K562 (cell line): ENCODE data around the gene CPVL. TPM values are rescaled to one million over a fixed set of nuclear protein-coding genes. Genes with fewer than 3 reads are reported as not detected.

Source experiments
- ATAC-seq: fragments of 200-7000 bp; cut with Tn5 transposase; 3 replicates; pipeline ENCODE4 v1.9.1; 2020; ENCODE audit warnings: moderate library complexity
- BruUV-seq: library from RNA; stranded (reverse); fragments of 400-500 nt; replicated peaks from 2 replicates; lab custom pipeline; 2021; lab: Mats Ljungman, UMichigan
- CTCF ChIA-PET: fragments of 300-600 bp; formaldehyde crosslinking; extraction: SDS; loops from one replicate; lab custom pipeline; 2021; ENCODE audit warnings: low intra/inter-chr PET ratio; lab: Yijun Ruan, JAX
- POLR2A ChIA-PET: fragments of 300-600, 350-650 bp; sonication (Branson Sonifier 250); formaldehyde crosslinking; extraction: SDS; loops from one replicate; lab custom pipeline; 2021; ENCODE audit warnings: antibody characterized with exemption, inconsistent platforms; lab: Yijun Ruan, JAX
- DNase-seq, 4 experiments: peaks; one replicate each; pipeline versions ENCODE4 v3.0.0 to v3.0.0-alpha.2; 2011 to 2018; ENCODE audit warnings: low spot score in 3 of 4, mixed read lengths in 3 of 4; ENCODE audit errors: extremely low read depth in 1 of 4
- FAIRE-seq: peaks from 2 replicates; lab custom pipeline; 2011; peaks lifted over from hg19 to GRCh38; lab: Jason Lieb, UNC
- H2AFZ ChIP-seq: 2 replicates; pipeline ENCODE4 v1.6.0; 2011; ENCODE audit warnings: low read depth, low read length, control low read depth, inconsistent platforms
- H3K27ac ChIP-seq: fragments of 200-600 bp; 3 replicates; pipeline ENCODE4 v1.8.0; 2011; ENCODE audit warnings: low read depth, mild to moderate bottlenecking, control low read depth, inconsistent platforms, low read length, moderate library complexity, mixed read lengths; ENCODE audit errors: extremely low read depth
- H3K27me3 ChIP-seq, 2 experiments: fragments of 300-600 bp in 1 of 2; 2 replicates in 1 of 2; 3 replicates in 1 of 2; pipeline versions ENCODE4 v1.6.0 to v1.8.0; 2011; ENCODE audit warnings: inconsistent platforms in 2 of 2, low read length in 2 of 2, mild to moderate bottlenecking in 1 of 2, mixed read lengths in 1 of 2, moderate library complexity in 1 of 2; ENCODE audit not compliant: control insufficient read depth in 2 of 2, insufficient read depth in 2 of 2
- H3K36me3 ChIP-seq: fragments of 300-600 bp; 3 replicates; pipeline ENCODE4 v1.8.0; 2011; ENCODE audit warnings: mild to moderate bottlenecking, low read length, inconsistent platforms; ENCODE audit not compliant: control insufficient read depth, insufficient read depth
- H3K4me1 ChIP-seq, 2 experiments: fragments of 200-600 bp in 1 of 2; replicated peaks in 1 of 2; 2 replicates in 1 of 2; 3 replicates in 1 of 2; pipeline versions ENCODE4 v1.5.1 to v1.8.0; 2011; ENCODE audit warnings: inconsistent platforms in 2 of 2, low read length in 2 of 2, mild to moderate bottlenecking in 1 of 2, mixed read lengths in 1 of 2, moderate library complexity in 1 of 2; ENCODE audit not compliant: control insufficient read depth in 2 of 2, insufficient read depth in 2 of 2
- H3K4me2 ChIP-seq: 2 replicates; pipeline ENCODE4 v1.6.1; 2011; ENCODE audit warnings: low read length, control low read depth, inconsistent platforms, mixed read lengths; ENCODE audit not compliant: insufficient read depth
- H3K4me3 ChIP-seq: fragments of 200-600 bp; sonication (generic), shearing (Covaris generic); 2 replicates; pipeline ENCODE4 v1.5.1; 2016; ENCODE audit warnings: control low read depth, inconsistent platforms
- H3K79me2 ChIP-seq: fragments of 200-600 bp; 3 replicates; pipeline ENCODE4 v1.8.0; 2011; ENCODE audit warnings: low read length, inconsistent platforms; ENCODE audit not compliant: control insufficient read depth, insufficient read depth
- H3K9ac ChIP-seq, 2 experiments: 2 replicates each; pipeline versions ENCODE4 v1.6.0 to v1.6.1; 2011; ENCODE audit warnings: low read depth in 2 of 2, low read length in 2 of 2, control low read depth in 1 of 2, inconsistent platforms in 1 of 2, mild to moderate bottlenecking in 1 of 2, mixed read lengths in 1 of 2; ENCODE audit not compliant: insufficient read depth in 1 of 2
- H3K9me1 ChIP-seq: one replicate; pipeline ENCODE4 v1.6.0; 2011; ENCODE audit warnings: inconsistent platforms, mild to moderate bottlenecking, low read length, moderate library complexity; ENCODE audit not compliant: control insufficient read depth, insufficient read depth
- H3K9me3 ChIP-seq: replicated peaks from 2 replicates; pipeline ENCODE4 v1.5.1; 2011; ENCODE audit warnings: low read depth, low read length, inconsistent platforms; ENCODE audit not compliant: control insufficient read depth, insufficient read depth
- H4K20me1 ChIP-seq: replicated peaks from 2 replicates; pipeline ENCODE4 v1.6.1; 2011; ENCODE audit warnings: low read length, inconsistent platforms, mixed read lengths; ENCODE audit not compliant: control insufficient read depth, insufficient read depth
- CREM ChIP-seq: IDR thresholded peaks from 2 replicates; pipeline ENCODE4 v1.6.1; 2014; ENCODE audit warnings: antibody characterized with exemption, low read depth
- HDAC6 ChIP-seq: IDR thresholded peaks from 2 replicates; pipeline ENCODE4 v1.6.1; 2012; ENCODE audit warnings: low read depth, mild to moderate bottlenecking, control low read depth, inconsistent platforms, low read length, moderate library complexity
- MAFK ChIP-seq: IDR thresholded peaks from 2 replicates; pipeline ENCODE4 v1.6.1; 2011; ENCODE audit warnings: low read length, improper control_type of control experiment
- MTA2 ChIP-seq: fragments of 450-650 bp; IDR thresholded peaks from 2 replicates; pipeline ENCODE4 v1.6.1; 2016; ENCODE audit warnings: low read depth
- MTF1 ChIP-seq: fragments of 250-450 bp; sonication (Bioruptor Pico); IDR thresholded peaks from 2 replicates; pipeline ENCODE4 v1.9.0; 2021; ENCODE audit warnings: moderate library complexity, mild to moderate bottlenecking, inconsistent platforms, borderline replicate concordance
- PHF8 ChIP-seq: fragments of 200-600 bp; sonication (generic); IDR thresholded peaks from 2 replicates; pipeline ENCODE4 v1.6.1; 2012; ENCODE audit warnings: mixed run types, mild to moderate bottlenecking, inconsistent platforms, low read length, moderate library complexity, borderline replicate concordance
- PPARD ChIP-seq: fragments of 250-450 bp; sonication (Bioruptor Pico); IDR thresholded peaks from 2 replicates; pipeline ENCODE4 v1.8.0; 2022; ENCODE audit warnings: inconsistent platforms, mild to moderate bottlenecking, moderate library complexity
- PRMT5 ChIP-seq: sonication (generic); formaldehyde crosslinking; IDR thresholded peaks from 2 replicates; pipeline ENCODE4 v1.5.0; 2020; ENCODE audit warnings: missing genetic modification reagents
- RFX1 ChIP-seq: fragments of 450-650 bp; IDR thresholded peaks from 2 replicates; pipeline ENCODE4 v1.6.1; 2016; ENCODE audit warnings: mild to moderate bottlenecking, moderate library complexity
- SAP30 ChIP-seq: fragments of 200-600 bp; sonication (generic); IDR thresholded peaks from 2 replicates; pipeline ENCODE4 v1.6.1; 2012; ENCODE audit warnings: borderline replicate concordance, low read depth, mild to moderate bottlenecking, moderate library complexity, low read length, control low read depth, inconsistent platforms; ENCODE audit not compliant: insufficient read depth, poor library complexity, severe bottlenecking
- SMARCA5 ChIP-seq: fragments of 450-650 bp; IDR thresholded peaks from 2 replicates; pipeline ENCODE4 v1.6.1; 2016
- SREBF2 ChIP-seq: sonication (generic); formaldehyde crosslinking; IDR thresholded peaks from 2 replicates; pipeline ENCODE4 v1.4.0; 2020; ENCODE audit warnings: mild to moderate bottlenecking, missing genetic modification reagents
- ZFP1 ChIP-seq: fragments of 450-650 bp; formaldehyde crosslinking; IDR thresholded peaks from 2 replicates; pipeline ENCODE4 v1.4.0; 2020; ENCODE audit warnings: mild to moderate bottlenecking, mixed read lengths
- ZNF12 ChIP-seq: sonication (generic); formaldehyde crosslinking; IDR thresholded peaks from 2 replicates; pipeline ENCODE4 v1.4.0; 2020; ENCODE audit warnings: mild to moderate bottlenecking, missing genetic modification reagents
- ZNF217 ChIP-seq: sonication (generic); formaldehyde crosslinking; IDR thresholded peaks from 2 replicates; pipeline ENCODE4 v1.8.0; 2022; ENCODE audit warnings: mild to moderate bottlenecking, missing genetic modification reagents
- ZNF316 ChIP-seq: fragments of 450-650 bp; IDR thresholded peaks from 2 replicates; pipeline ENCODE4 v1.6.1; 2016
- ZNF507 ChIP-seq: conservative IDR thresholded peaks from 2 replicates; pipeline ENCODE4 v1.6.1; 2017; ENCODE audit warnings: missing genetic modification characterization, missing compliant biosample characterization
- ZZZ3 ChIP-seq: fragments of 450-650 bp; IDR thresholded peaks from 2 replicates; pipeline ENCODE4 v1.6.1; 2016; ENCODE audit warnings: antibody characterized with exemption, mild to moderate bottlenecking, moderate library complexity
- WGBS: fragments of 100-300 bp; shearing (Covaris generic); methylation state at CpG from one replicate; pipeline ENCODE4 v1.1.6; 2016; ENCODE audit warnings: low coverage, mixed read lengths; ENCODE audit not compliant: insufficient coverage; ENCODE audit errors: missing lambda C conversion rate; 5-methylcytosine and 5-hydroxymethylcytosine counted together
- in situ Hi-C: fragments of 300-500 bp; cut with MboI; formaldehyde crosslinking; loops from 4 replicates; pipeline ENCODE4 v1.15.0; 2018; ENCODE audit warnings: inconsistent platforms, mixed read lengths
- intact Hi-C: fragments of 100-400 bp; cut with micrococcal nuclease; formaldehyde crosslinking; loops from 2 replicates; pipeline ENCODE4 v1.14.2; 2022
- polyA plus RNA-seq, 8 experiments: library from polyadenylated mRNA; depleted of rRNA in 4 of 8; stranded (reverse) in 5 of 8; unstranded in 3 of 8; fragments of >200 nt; fragmentation: Nextera tagmentation in 2 of 8; fragmentation: Illumina TruSeq in 1 of 8; extraction: Ambion mirVana in 2 of 8; extraction: Trizol in 1 of 8; gene quantifications; 2 replicates each; pipeline versions ENCODE4 v1.2.1 to v1.2.3, GENCODE V29; 2011 to 2014; ENCODE audit warnings: inconsistent platforms in 1 of 8, missing spikeins in 1 of 8
- total RNA-seq, 7 experiments: library from RNA; depleted of rRNA in 6 of 7; stranded (reverse); fragments of >200 nt in 6 of 7; fragmentation: Illumina TruSeq in 2 of 7; extraction: Trizol in 2 of 7; gene quantifications; 2 replicates each; pipeline versions ENCODE4 v1.2.1 to v1.2.3, GENCODE V29; 2011 to 2021; ENCODE audit warnings: low replicate concordance in 1 of 7
- TF ChIP-seq, protein P1 (sequence below): fragments of 250-450 bp; sonication (Bioruptor Pico); IDR thresholded peaks from 2 replicates; pipeline ENCODE4 v1.8.0; 2022; ENCODE audit warnings: moderate library complexity, mild to moderate bottlenecking, inconsistent platforms
- TF ChIP-seq, protein P2 (sequence below): sonication (generic); formaldehyde crosslinking; IDR thresholded peaks from 2 replicates; pipeline ENCODE4 v1.8.0; 2022; ENCODE audit warnings: mild to moderate bottlenecking, missing genetic modification reagents
- TF ChIP-seq, protein P3 (sequence below), 3 experiments: IDR thresholded peaks in 2 of 3; conservative IDR thresholded peaks in 1 of 3; 2 replicates each; pipeline ENCODE4 v1.5.1; 2011 to 2012; ENCODE audit warnings: low read length in 3 of 3, mild to moderate bottlenecking in 3 of 3, control low read depth in 2 of 3, improper control_type of control experiment in 1 of 3, inconsistent platforms in 1 of 3, low read depth in 1 of 3, mixed read lengths in 1 of 3, moderate library complexity in 1 of 3; ENCODE audit not compliant: insufficient read depth in 2 of 3

The CPVL gene
- total and polyA plus RNA-seq, 9 of the 15 experiments (the other 6 are each of a cell fraction or from before 2014, with no cell fraction given): 0.89 to 2.4 (median 1.5) TPM

DNA sequence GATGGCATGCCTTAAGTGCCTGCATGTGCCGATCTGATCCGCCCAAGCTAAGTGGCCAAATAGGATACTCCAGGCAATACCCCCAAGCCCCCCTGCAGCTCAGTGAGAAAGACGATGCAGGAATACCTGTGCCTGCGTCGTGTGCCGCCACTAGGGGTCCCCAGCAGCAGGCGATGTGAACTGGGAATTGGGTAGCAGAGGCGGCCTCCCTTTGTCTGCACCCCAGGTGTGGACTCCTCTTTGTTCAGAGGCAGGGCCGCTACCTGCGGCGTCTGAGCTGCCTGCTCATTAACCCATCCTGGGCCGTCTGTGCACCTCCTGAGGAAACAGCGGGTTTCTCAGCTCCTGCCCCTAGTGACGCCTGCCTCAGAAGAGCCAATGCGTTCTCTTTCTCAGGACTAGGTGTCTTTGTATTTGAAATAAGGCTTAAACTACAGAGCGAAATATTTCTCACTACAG lies 43.4 kb upstream of the CPVL start:
- ATAC-seq (peak; percentile 96), FAIRE-seq (peak; percentile 81), DNase-seq (peak; percentile 38 to 54 (median 44))
- no peak overlapping the region for H2AFZ ChIP-seq
- intact Hi-C loops: loop anchor here (2.0 kb wide), 1 partner anchor 219 kb away; no protein-coding TSS in a partner anchor
- H4K20me1 ChIP-seq: peaks cover 4% of the 10 kb centered on the region; the same call in 1 of the 2 replicates
- peaks cover 10 to 14% of the 10 kb centered on the region in 2 experiments; a peak in 3 of 5 replicates for H3K27me3 ChIP-seq
- CTCF ChIA-PET: no interaction called here
- no peak overlapping the region for H3K27ac ChIP-seq
- no peak overlapping the region for H3K9ac ChIP-seq
- H3K9me1 ChIP-seq: no peaks in the 10 kb centered on the region
- POLR2A ChIA-PET: interaction anchor here (0.6 to 1.4 kb wide), 2 partner anchors 13 to 112 kb away, joined by 3 to 5 read pairs; no protein-coding TSS in a partner anchor
- H3K4me2 ChIP-seq: no peak overlapping the region
- in situ Hi-C loops: loop anchor here (10.0 kb wide), 1 partner anchor 215 kb away; no protein-coding TSS in a partner anchor
- no peaks in the 10 kb centered on the region for H3K9me3 ChIP-seq
- peaks cover 0 to 6% of the 10 kb centered on the region in 2 experiments; a peak in 2 of 5 replicates for H3K4me1 ChIP-seq
- H3K79me2 ChIP-seq: no peaks in the 10 kb centered on the region
- H3K36me3 ChIP-seq: no peaks in the 10 kb centered on the region
- H3K4me3 ChIP-seq: no peak overlapping the region
- BruUV-seq: no TSS peak
- WGBS: 13% methylated on average over 15 of the region's 16 CpGs
- TF ChIP-seq SREBF2 (CRISPR knock-in tag): no peak
- TF ChIP-seq PRMT5 (CRISPR knock-in tag): no peak
- TF ChIP-seq, protein P1, sequence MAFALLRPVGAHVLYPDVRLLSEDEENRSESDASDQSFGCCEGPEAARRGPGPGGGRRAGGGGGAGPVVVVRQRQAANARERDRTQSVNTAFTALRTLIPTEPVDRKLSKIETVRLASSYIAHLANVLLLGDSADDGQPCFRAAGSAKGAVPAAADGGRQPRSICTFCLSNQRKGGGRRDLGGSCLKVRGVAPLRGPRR (CRISPR knock-in tag): no peak
- TF ChIP-seq, protein P2, sequence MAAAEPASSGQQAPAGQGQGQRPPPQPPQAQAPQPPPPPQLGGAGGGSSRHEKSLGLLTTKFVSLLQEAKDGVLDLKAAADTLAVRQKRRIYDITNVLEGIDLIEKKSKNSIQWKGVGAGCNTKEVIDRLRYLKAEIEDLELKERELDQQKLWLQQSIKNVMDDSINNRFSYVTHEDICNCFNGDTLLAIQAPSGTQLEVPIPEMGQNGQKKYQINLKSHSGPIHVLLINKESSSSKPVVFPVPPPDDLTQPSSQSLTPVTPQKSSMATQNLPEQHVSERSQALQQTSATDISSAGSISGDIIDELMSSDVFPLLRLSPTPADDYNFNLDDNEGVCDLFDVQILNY (CRISPR knock-in tag): no peak
- TF ChIP-seq, protein P3, sequence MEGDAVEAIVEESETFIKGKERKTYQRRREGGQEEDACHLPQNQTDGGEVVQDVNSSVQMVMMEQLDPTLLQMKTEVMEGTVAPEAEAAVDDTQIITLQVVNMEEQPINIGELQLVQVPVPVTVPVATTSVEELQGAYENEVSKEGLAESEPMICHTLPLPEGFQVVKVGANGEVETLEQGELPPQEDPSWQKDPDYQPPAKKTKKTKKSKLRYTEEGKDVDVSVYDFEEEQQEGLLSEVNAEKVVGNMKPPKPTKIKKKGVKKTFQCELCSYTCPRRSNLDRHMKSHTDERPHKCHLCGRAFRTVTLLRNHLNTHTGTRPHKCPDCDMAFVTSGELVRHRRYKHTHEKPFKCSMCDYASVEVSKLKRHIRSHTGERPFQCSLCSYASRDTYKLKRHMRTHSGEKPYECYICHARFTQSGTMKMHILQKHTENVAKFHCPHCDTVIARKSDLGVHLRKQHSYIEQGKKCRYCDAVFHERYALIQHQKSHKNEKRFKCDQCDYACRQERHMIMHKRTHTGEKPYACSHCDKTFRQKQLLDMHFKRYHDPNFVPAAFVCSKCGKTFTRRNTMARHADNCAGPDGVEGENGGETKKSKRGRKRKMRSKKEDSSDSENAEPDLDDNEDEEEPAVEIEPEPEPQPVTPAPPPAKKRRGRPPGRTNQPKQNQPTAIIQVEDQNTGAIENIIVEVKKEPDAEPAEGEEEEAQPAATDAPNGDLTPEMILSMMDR (IDR thresholded peaks at IDR 0.05 in 2 of 3, conservative IDR thresholded peaks at IDR 0.05 in 1 of 3; ENCODE audit: insufficient read depth in 2 of 3, low read depth in 1 of 3, low read length in 3 of 3): peak; percentile 67 to 75 (median 74)
- TF ChIP-seq MTA2: no peak
- no peak for TF ChIP-seq ZNF217 (CRISPR knock-in tag)
- no peak for TF ChIP-seq ZFP1 (CRISPR knock-in tag)
- no peak for TF ChIP-seq RFX1
- no peak for TF ChIP-seq MAFK
- peak; percentile 55 for TF ChIP-seq CREM
- TF ChIP-seq ZNF507 (tag): no peak
- TF ChIP-seq MTF1 (CRISPR knock-in tag): no peak
- TF ChIP-seq ZNF316: no peak
- TF ChIP-seq ZZZ3: no peak
- TF ChIP-seq PPARD (CRISPR knock-in tag): no peak
- TF ChIP-seq PHF8: no peak
- TF ChIP-seq HDAC6: no peak
- no peak for TF ChIP-seq SAP30
- no peak for TF ChIP-seq ZNF12 (CRISPR knock-in tag)
- no peak for TF ChIP-seq SMARCA5
